ENCODE data around the gene RBMS1. TPM values are rescaled to one million over a fixed set of nuclear protein-coding genes. Genes with fewer than 3 reads are reported as not detected.

RBMS1 gene
- total RNA-seq, result 100 to 1,000 TPM in 1 of 4 donors, 10 to 100 TPM in 3; 86.0 to 110 (median 91.5) TPM

- WGBS, 2 donors (ENCODE audit: low coverage in 1 of 2), result 0% methylated on average over 11 to 27 of the region's 66 CpGs
- TF ChIP-seq CTCF (IDR thresholded peaks at IDR 0.05) (no peak), POLR2A (IDR thresholded peaks at IDR 0.05) (peak; percentile 33 to 36), EP300 (IDR thresholded peaks at IDR 0.05) (no peak), POLR2AphosphoS5 (IDR thresholded peaks at IDR 0.05) (peak; percentile 68)
- Histone ChIP-seq H3K27ac (peak within 1 kb of the TSS; percentile 97 to 99 (median 98)), H3K36me3 (no peaks in the 10 kb centered on the region), H3K9me3 (no peaks in the 10 kb centered on the region), H3K4me1 (peaks cover 0 to 50% (median 4%) of the 10 kb centered on the region in 3 donors), H3K27me3 (no peaks in the 10 kb centered on the region), H3K4me3 (peak within 1 kb of the TSS; percentile 91 to 98)
- peak; percentile 59 for ATAC-seq
Observed at GRCh38 chr2:160493227-160494028, at the start of gene RBMS1. TSS of gene RBMS1 (minus strand) at chr2:160493807. CDS start at chr2:160493363, 444 bp downstream.

- H3K4me1 ChIP-seq, result no peaks in the 10 kb centered on the region
- TF ChIP-seq POLR2A (IDR thresholded peaks at IDR 0.05) (no peak), EP300 (IDR thresholded peaks at IDR 0.05) (no peak), CTCF (IDR thresholded peaks at IDR 0.05) (no peak), POLR2AphosphoS5 (IDR thresholded peaks at IDR 0.05) (no peak)
- H3K36me3 ChIP-seq, result no peaks in the 10 kb centered on the region
- no peak overlapping the region for H3K4me3 ChIP-seq
- no peak overlapping the region for H3K27ac ChIP-seq
- H3K9me3 ChIP-seq, result no peaks in the 10 kb centered on the region
- 84 to 93% methylated on average over 3 of the region's 3 CpGs for WGBS, 2 donors (ENCODE audit: low coverage in 1 of 2)
- H3K27me3 ChIP-seq, result no peaks in the 10 kb centered on the region
- no peak for ATAC-seq
Observed at GRCh38 chr2:160541745-160542144, 48.1 kb upstream of the RBMS1 start.

GRCh38 chr2:160538559-160539355 is 45.1 kb upstream of the RBMS1 start:
- no peak for TF ChIP-seq CTCF (IDR thresholded peaks at IDR 0.05)
- TF ChIP-seq EP300 (IDR thresholded peaks at IDR 0.05), result no peak
- no peak for TF ChIP-seq POLR2A (IDR thresholded peaks at IDR 0.05)
- TF ChIP-seq POLR2AphosphoS5 (IDR thresholded peaks at IDR 0.05), result no peak
- no peak overlapping the region for H3K27ac ChIP-seq
- no peaks in the 10 kb centered on the region for H3K9me3 ChIP-seq
- 74 to 82% methylated on average over 5 of the region's 5 CpGs for WGBS, 2 donors (ENCODE audit: low coverage in 1 of 2)
- no peak for ATAC-seq
- H3K27me3 ChIP-seq, result no peaks in the 10 kb centered on the region
- peaks cover 0 to 2% (median 0%) of the 10 kb centered on the region in 3 donors for H3K4me1 ChIP-seq
- no peak overlapping the region for H3K4me3 ChIP-seq
- H3K36me3 ChIP-seq, result no peaks in the 10 kb centered on the region

GRCh38 chr2:160538115-160538514 is 44.5 kb upstream of the RBMS1 start:
- H3K27ac ChIP-seq, result no peak overlapping the region
- TF ChIP-seq POLR2A (IDR thresholded peaks at IDR 0.05) (no peak), POLR2AphosphoS5 (IDR thresholded peaks at IDR 0.05) (no peak), EP300 (IDR thresholded peaks at IDR 0.05) (no peak), CTCF (IDR thresholded peaks at IDR 0.05) (no peak)
- peaks cover 0 to 8% (median 0%) of the 10 kb centered on the region in 3 donors for H3K4me1 ChIP-seq
- no peak overlapping the region for H3K4me3 ChIP-seq
- H3K27me3 ChIP-seq, result no peaks in the 10 kb centered on the region
- no peaks in the 10 kb centered on the region for H3K36me3 ChIP-seq
- WGBS, 2 donors (ENCODE audit: low coverage in 1 of 2), result 89 to 92% methylated on average over 4 of the region's 4 CpGs
- H3K9me3 ChIP-seq, result no peaks in the 10 kb centered on the region
- ATAC-seq, result no peak

Data from gastroesophageal sphincter (tissue), 4 donors.